ENCODE data around the gene SMARCA2. TPM values are rescaled to one million over a fixed set of nuclear protein-coding genes. Genes with fewer than 3 reads are reported as not detected.
A peak's percentile ranks its signal among the peaks of the same experiment; 100 is the strongest.

The SMARCA2 gene
- total and polyA plus RNA-seq, 3 donors from 2014 or later: 176 to 251 (median 241) TPM

GRCh38 chr9:2220036-2220435 is 204.9 kb downstream of the SMARCA2 start:
- intact Hi-C loops (cut with DNase I; ENCODE audit: low total_unique reads): no loop called here
- 73 to 92% methylated on average over 3 of the region's 3 CpGs for WGBS, 2 donors
- no peaks in the 10 kb centered on the region for H3K27me3 ChIP-seq

GRCh38 chr9:2227144-2227867 is 212.2 kb downstream of the SMARCA2 start:
- intact Hi-C loops (cut with DNase I; ENCODE audit: low total_unique reads): no loop called here
- TF ChIP-seq POLR2A (IDR thresholded peaks at IDR 0.05) (no peak), CTCF (IDR thresholded peaks at IDR 0.05) (no peak)
- Histone ChIP-seq H3K27me3 (no peaks in the 10 kb centered on the region), H3K27ac (no peak overlapping the region), H3K36me3 (ENCODE audit: low read depth, missing control alignments) (no peaks in the 10 kb centered on the region), H3K4me1 (no peaks in the 10 kb centered on the region), H3K9me3 (no peaks in the 10 kb centered on the region), H3K4me3 (no peak overlapping the region)
- peak; percentile 43 for DNase-seq
- 66 to 92% methylated on average over 3 to 4 of the region's 4 CpGs for WGBS, 2 donors

More at GRCh38 chr9:2220036-2220435, 204.9 kb downstream of the SMARCA2 start:
- Histone ChIP-seq H3K4me1 (no peaks in the 10 kb centered on the region), H3K9me3 (no peaks in the 10 kb centered on the region), H3K27ac (no peak overlapping the region), H3K4me3 (no peak overlapping the region), H3K36me3 (ENCODE audit: low read depth, missing control alignments) (no peaks in the 10 kb centered on the region)
- DNase-seq: no peak
- TF ChIP-seq CTCF (IDR thresholded peaks at IDR 0.05) (no peak), POLR2A (IDR thresholded peaks at IDR 0.05) (no peak)

GRCh38 chr9:2228132-2228531 is 213.0 kb downstream of the SMARCA2 start:
- no peaks in the 10 kb centered on the region for H3K36me3 ChIP-seq (ENCODE audit: low read depth, missing control alignments)
- TF ChIP-seq CTCF (IDR thresholded peaks at IDR 0.05): no peak
- TF ChIP-seq POLR2A (IDR thresholded peaks at IDR 0.05): no peak
- no peaks in the 10 kb centered on the region for H3K27me3 ChIP-seq
- peak; percentile 23 for DNase-seq
- no peaks in the 10 kb centered on the region for H3K9me3 ChIP-seq
- intact Hi-C loops (cut with DNase I; ENCODE audit: low total_unique reads): no loop called here
- H3K4me1 ChIP-seq: no peaks in the 10 kb centered on the region
- WGBS, 2 donors: 44 to 54% methylated on average over 2 of the region's 2 CpGs
- H3K4me3 ChIP-seq: no peak overlapping the region
- H3K27ac ChIP-seq: no peak overlapping the region

GRCh38 chr9:2228641-2229040 is 213.5 kb downstream of the SMARCA2 start:
- no peaks in the 10 kb centered on the region for H3K36me3 ChIP-seq (ENCODE audit: low read depth, missing control alignments)

More at GRCh38 chr9:2228641-2229040, 213.5 kb downstream of the SMARCA2 start:
- intact Hi-C loops (cut with DNase I; ENCODE audit: low total_unique reads): no loop called here
- H3K4me1 ChIP-seq: no peaks in the 10 kb centered on the region
- no peak for TF ChIP-seq POLR2A (IDR thresholded peaks at IDR 0.05)
- no peak for TF ChIP-seq CTCF (IDR thresholded peaks at IDR 0.05)
- H3K27ac ChIP-seq: no peak overlapping the region
- no peak for DNase-seq
- H3K4me3 ChIP-seq: no peak overlapping the region
- H3K27me3 ChIP-seq: no peaks in the 10 kb centered on the region
- 88 to 90% methylated on average over 2 of the region's 2 CpGs for WGBS, 2 donors
- H3K9me3 ChIP-seq: no peaks in the 10 kb centered on the region

Data from testis (tissue), 3 donors.